Neural cell (in vitro differentiated cells): ENCODE data around the gene NKX2-2. TPM values are rescaled to one million over a fixed set of nuclear protein-coding genes. Genes with fewer than 3 reads are reported as not detected.

ENCODE experiments used
- H2AFZ ChIP-seq: fragments of 200-600, 300-800 bp; sonication (generic), shearing (Covaris generic); 2 replicates; pipeline ENCODE4 v1.6.0; 2014; ENCODE audit warnings: low read depth, mild to moderate bottlenecking, antibody characterized with exemption, low read length, moderate library complexity
- H3F3A ChIP-seq: fragments of 200-600 bp; shearing (Covaris generic); 2 replicates; pipeline ENCODE4 v1.6.1; 2016; ENCODE audit warnings: mild to moderate bottlenecking, moderate library complexity, mixed read lengths, antibody characterized with exemption, low read length; ENCODE audit not compliant: insufficient read depth, poor library complexity, severe bottlenecking
- H3K27ac ChIP-seq: fragments of 200-600, 300-800 bp; sonication (generic), shearing (Covaris generic); 2 replicates; pipeline ENCODE4 v1.5.1; 2014; ENCODE audit warnings: mild to moderate bottlenecking, low read length, moderate library complexity
- H3K27me3 ChIP-seq: fragments of 300-800, 200-600 bp; sonication (generic), shearing (Covaris generic); 2 replicates; pipeline ENCODE4 v1.6.0; 2014; ENCODE audit warnings: mild to moderate bottlenecking, low read depth, low read length, moderate library complexity; ENCODE audit not compliant: insufficient read depth
- H3K36me3 ChIP-seq: fragments of 300-800, 200-600 bp; sonication (generic), shearing (Covaris generic); 2 replicates; pipeline ENCODE4 v1.5.1; 2014; ENCODE audit warnings: mild to moderate bottlenecking, antibody characterized with exemption, low read length, moderate library complexity; ENCODE audit not compliant: insufficient read depth
- H3K4me2 ChIP-seq: fragments of 300-800, 200-600 bp; sonication (generic), shearing (Covaris generic); 2 replicates; pipeline ENCODE4 v1.6.0; 2014; ENCODE audit warnings: mild to moderate bottlenecking, low read length
- H3K4me3 ChIP-seq: fragments of 300-800, 200-600 bp; sonication (generic), shearing (Covaris generic); 2 replicates; pipeline ENCODE4 v1.5.1; 2014; ENCODE audit warnings: mild to moderate bottlenecking, low read length, moderate library complexity
- H3K79me2 ChIP-seq: fragments of 200-600 bp; shearing (Covaris generic); replicated peaks from 2 replicates; pipeline ENCODE4 v1.6.0; 2014; ENCODE audit warnings: mild to moderate bottlenecking, low read length, moderate library complexity; ENCODE audit not compliant: insufficient read depth
- H3K9ac ChIP-seq: fragments of 300-800, 200-600 bp; sonication (generic), shearing (Covaris generic); 2 replicates; pipeline ENCODE4 v1.6.1; 2016; ENCODE audit warnings: mild to moderate bottlenecking, low read length, mixed read lengths
- H3K9me2 ChIP-seq: fragments of 200-600 bp; shearing (Covaris generic); 2 replicates; pipeline ENCODE4 v1.6.1; 2016; ENCODE audit warnings: mild to moderate bottlenecking, low read length, mixed read lengths; ENCODE audit not compliant: insufficient read depth
- H3K9me3 ChIP-seq: fragments of 200-600, 300-800 bp; sonication (generic), shearing (Covaris generic); 2 replicates; pipeline ENCODE4 v1.6.1; 2016; ENCODE audit warnings: mild to moderate bottlenecking, mixed run types, low read length, moderate library complexity, mixed read lengths
- H4K20me1 ChIP-seq: fragments of 200-600 bp; shearing (Covaris generic); 2 replicates; pipeline ENCODE4 v1.6.1; 2016; ENCODE audit warnings: mild to moderate bottlenecking, mixed run types; ENCODE audit not compliant: insufficient read depth
- CTCF ChIP-seq: fragments of 450-650 bp; IDR thresholded peaks from 2 replicates; pipeline ENCODE4 v1.5.1; 2014; ENCODE audit warnings: antibody characterized with exemption, mild to moderate bottlenecking, moderate library complexity; ENCODE audit not compliant: poor library complexity, severe bottlenecking
- EP300 ChIP-seq: fragments of 450-650 bp; conservative IDR thresholded peaks from 2 replicates; pipeline ENCODE4 v1.6.1; 2014; ENCODE audit warnings: antibody characterized with exemption, mild to moderate bottlenecking, moderate library complexity; ENCODE audit not compliant: poor library complexity, severe bottlenecking
- EZH2 ChIP-seq: fragments of 200-600, 300-800 bp; shearing (Covaris generic), sonication (generic); IDR thresholded peaks from 2 replicates; pipeline ENCODE4 v1.6.1; 2014; ENCODE audit warnings: antibody characterized with exemption, low read length, borderline replicate concordance, mild to moderate bottlenecking; ENCODE audit not compliant: insufficient read depth, poor library complexity, severe bottlenecking
- MXI1 ChIP-seq: fragments of 450-650 bp; conservative IDR thresholded peaks from 2 replicates; pipeline ENCODE4 v1.6.1; 2014; ENCODE audit warnings: antibody characterized with exemption, mild to moderate bottlenecking; ENCODE audit not compliant: poor library complexity, severe bottlenecking
- POLR2AphosphoS5 ChIP-seq: IDR thresholded peaks from 2 replicates; pipeline ENCODE4 v1.6.1; 2012
- RAD21 ChIP-seq: fragments of 450-650 bp; conservative IDR thresholded peaks from 2 replicates; pipeline ENCODE4 v1.6.1; 2014; ENCODE audit warnings: antibody characterized with exemption, mild to moderate bottlenecking, moderate library complexity
- REST ChIP-seq: IDR thresholded peaks from 2 replicates; pipeline ENCODE4 v1.6.1; 2012; ENCODE audit warnings: borderline replicate concordance
- SMC3 ChIP-seq: fragments of 450-650 bp; conservative IDR thresholded peaks from 2 replicates; pipeline ENCODE4 v1.6.1; 2014; ENCODE audit warnings: antibody characterized with exemption, mild to moderate bottlenecking, moderate library complexity; ENCODE audit not compliant: poor library complexity
- TAF1 ChIP-seq: IDR thresholded peaks from 2 replicates; pipeline ENCODE4 v1.6.1; 2012; ENCODE audit warnings: low read depth
- polyA plus RNA-seq: library from polyadenylated mRNA; depleted of rRNA; stranded (reverse); fragments of >200 nt; gene quantifications from 2 replicates; pipeline ENCODE4 v1.2.3, GENCODE V29; 2014

The NKX2-2 gene
- polyA plus RNA-seq, 1 donor from 2014 or later: not detected

GRCh38 chr20:21503345-21503744, 10.5 kb downstream of the NKX2-2 start:
- no peak overlapping the region for H3K4me3 ChIP-seq
- no peaks in the 10 kb centered on the region for H3F3A ChIP-seq
- no peak overlapping the region for H3K4me2 ChIP-seq
- H3K79me2 ChIP-seq: no peaks in the 10 kb centered on the region
- no peaks in the 10 kb centered on the region for H3K9me2 ChIP-seq
- no peak overlapping the region for H2AFZ ChIP-seq
- H3K27me3 ChIP-seq: peaks cover 64% of the 10 kb centered on the region
- H3K9ac ChIP-seq: no peak overlapping the region
- H3K9me3 ChIP-seq: no peaks in the 10 kb centered on the region
- TF ChIP-seq SMC3: no peak
- no peak for TF ChIP-seq MXI1
- no peak for TF ChIP-seq RAD21
- no peak for TF ChIP-seq REST
- no peak for TF ChIP-seq POLR2AphosphoS5
- no peak for TF ChIP-seq EZH2
- no peak for TF ChIP-seq CTCF
- no peak for TF ChIP-seq EP300
- TF ChIP-seq TAF1: no peak
- H4K20me1 ChIP-seq: no peaks in the 10 kb centered on the region
- H3K27ac ChIP-seq: no peak overlapping the region
- no peaks in the 10 kb centered on the region for H3K36me3 ChIP-seq

- Histone ChIP-seq H3K4me3 (no peak overlapping the region), H3K27me3 (peaks cover 43% of the 10 kb centered on the region), H3K9me2 (no peaks in the 10 kb centered on the region), H3K4me2 (no peak overlapping the region), H3K9ac (no peak overlapping the region), H3F3A (no peaks in the 10 kb centered on the region), H3K9me3 (no peaks in the 10 kb centered on the region), H3K27ac (no peak overlapping the region), H4K20me1 (no peaks in the 10 kb centered on the region), H3K79me2 (no peaks in the 10 kb centered on the region), H2AFZ (no peak overlapping the region), H3K36me3 (no peaks in the 10 kb centered on the region)
- no peak for TF ChIP-seq EZH2
- no peak for TF ChIP-seq REST
- TF ChIP-seq MXI1: no peak
- no peak for TF ChIP-seq TAF1
- TF ChIP-seq SMC3: no peak
- TF ChIP-seq POLR2AphosphoS5: no peak
- no peak for TF ChIP-seq EP300
- TF ChIP-seq CTCF: no peak
- no peak for TF ChIP-seq RAD21
Measured at GRCh38 chr20:21501184-21501583, 12.7 kb downstream of the NKX2-2 start.
